Upper lobe of left lung (tissue), 6 donors: ENCODE results near the gene CLASRP. TPM values are rescaled to one million over a fixed set of nuclear protein-coding genes. Genes with fewer than 3 reads are reported as not detected.

Experiments
- ATAC-seq, 2 donors: fragments of 200-7000 bp; cut with Tn5 transposase; one replicate each; pipeline ENCODE4 v1.9.1; 2022; ENCODE audit warnings: mild to moderate bottlenecking in 2 of 2, moderate library complexity in 2 of 2; ENCODE audit not compliant: low FRiP score in 2 of 2
- DNase-seq, 2 donors: peaks; one replicate each; pipeline ENCODE4 v3.0.0-alpha.2; 2019 to 2020
- H3K27ac ChIP-seq, 4 donors: fragments of 200-600 bp; sonication (generic); one replicate each; pipeline ENCODE4 v1.5.1; 2016 to 2019
- H3K27me3 ChIP-seq, 4 donors: fragments of 200-600 bp; sonication (generic); one replicate each; pipeline ENCODE4 v1.5.1; 2017 to 2019
- H3K36me3 ChIP-seq, 4 donors: fragments of 200-600 bp; sonication (generic); one replicate each; pipeline ENCODE4 v1.5.1; 2016 to 2019
- H3K4me1 ChIP-seq, 4 donors: fragments of 200-600 bp; sonication (generic); one replicate each; pipeline ENCODE4 v1.5.1; 2018 to 2019
- H3K4me3 ChIP-seq, 4 donors: fragments of 200-600 bp; sonication (generic); one replicate each; pipeline ENCODE4 v1.5.1; 2017 to 2019; ENCODE audit warnings: mild to moderate bottlenecking in 2 of 4, moderate library complexity in 1 of 4
- H3K9me3 ChIP-seq, 4 donors: fragments of 200-600 bp; sonication (generic); one replicate each; pipeline ENCODE4 v1.5.1; 2018 to 2019
- EP300 ChIP-seq, 4 donors: sonication (generic); formaldehyde crosslinking; IDR thresholded peaks; one replicate each; pipeline ENCODE4 v1.5.1; 2017; ENCODE audit warnings: antibody characterized with exemption in 4 of 4, control low read depth in 2 of 4
- POLR2A ChIP-seq, 4 donors: fragments of 450-650 bp; IDR thresholded peaks; one replicate each; pipeline ENCODE4 v1.5.1; 2016 to 2017; ENCODE audit warnings: antibody characterized with exemption in 4 of 4, mild to moderate bottlenecking in 2 of 4
- POLR2AphosphoS5 ChIP-seq, 2 donors: sonication (generic); formaldehyde crosslinking; IDR thresholded peaks; one replicate each; pipeline ENCODE4 v1.5.1; 2017; ENCODE audit warnings: antibody characterized with exemption in 2 of 2
- WGBS, 2 donors: methylation state at CpG; one replicate each; pipeline ENCODE4 v1.1.5; 2017 to 2018; 5-methylcytosine and 5-hydroxymethylcytosine counted together
- total RNA-seq, 6 donors: library from RNA; depleted of rRNA in 4 of 6; stranded (reverse); fragments of >200 nt in 4 of 6; gene quantifications; one replicate each; pipeline versions ENCODE4 v1.1.0 to v1.2.1, GENCODE V29; 2016 to 2021
- TF ChIP-seq, protein P1 (sequence below), 6 experiments: fragments of 450-650 bp in 4 of 6; fragments of 200-600 bp in 2 of 6; sonication (generic) in 2 of 6; IDR thresholded peaks; one replicate each; pipeline ENCODE4 v1.5.1; 2016 to 2019; ENCODE audit warnings: antibody characterized with exemption in 6 of 6
- donor health status: DM: no; HTN: no; CAD: no; lungs with moderate emphysema.
- donor health status: DM: no; HTN: yes; CAD: no; lungs with severe emphysema.

CLASRP gene
- total RNA-seq, 6 donors from 2014 or later: 38.0 to 295 (median 71.6) TPM

- WGBS, 2 donors: 70 to 77% methylated on average over 14 to 19 of the region's 19 CpGs
- Histone ChIP-seq H3K4me3 (peak overlapping the region in 3 of 4 donors; percentile 68 to 100 (median 93)), H3K27ac (peak overlapping the region; percentile 93 to 96 (median 95)), H3K27me3 (no peaks in the 10 kb centered on the region), H3K4me1 (peaks cover 18 to 41% (median 28%) of the 10 kb centered on the region in 4 donors), H3K9me3 (no peaks in the 10 kb centered on the region), H3K36me3 (peaks cover 4 to 68% (median 50%) of the 10 kb centered on the region in 4 donors)
- ATAC-seq: peak; percentile 6 to 27
- TF ChIP-seq EP300 (IDR thresholded peaks at IDR 0.05) (no peak), POLR2A (IDR thresholded peaks at IDR 0.05) (peak in 1 of 4 donors; percentile 24)
- DNase-seq: peak in 1 of 2 donors; percentile 28
Observed at GRCh38 chr19:45040059-45040771, 1.4 kb downstream of the CLASRP start.

DNA sequence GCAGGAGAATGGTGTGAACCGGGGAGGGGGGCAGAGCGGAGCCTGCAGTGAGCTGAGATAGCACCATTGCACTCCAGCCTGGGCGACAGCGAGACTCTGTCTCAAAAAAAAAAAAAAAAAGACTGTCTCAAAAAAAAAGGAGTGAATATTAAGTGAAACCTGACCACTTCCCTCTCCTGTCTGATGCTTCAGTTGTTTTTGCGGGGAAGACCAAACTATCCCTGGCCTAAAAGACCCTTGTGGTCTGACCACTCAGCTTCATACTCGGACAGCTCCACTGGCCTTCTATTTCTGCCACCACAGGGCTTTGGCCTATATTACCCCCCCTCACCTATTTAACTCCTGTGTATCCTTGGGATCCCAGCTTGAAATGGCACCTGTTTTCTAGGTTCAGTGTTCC is 2.3 kb downstream of the CLASRP start:
- DNase-seq (no peak), ATAC-seq (no peak)
- Histone ChIP-seq H3K9me3 (no peaks in the 10 kb centered on the region), H3K27ac (peak overlapping the region in 1 of 4 donors; percentile 96), H3K27me3 (no peaks in the 10 kb centered on the region), H3K4me1 (peaks cover 27 to 50% (median 37%) of the 10 kb centered on the region in 4 donors), H3K4me3 (no peak overlapping the region), H3K36me3 (peaks cover 4 to 68% (median 47%) of the 10 kb centered on the region in 4 donors)
- WGBS, 2 donors: 75 to 90% methylated on average over 6 of the region's 6 CpGs
- TF ChIP-seq EP300 (IDR thresholded peaks at IDR 0.05): no peak
- TF ChIP-seq POLR2A (IDR thresholded peaks at IDR 0.05): no peak
- TF ChIP-seq, protein P1, sequence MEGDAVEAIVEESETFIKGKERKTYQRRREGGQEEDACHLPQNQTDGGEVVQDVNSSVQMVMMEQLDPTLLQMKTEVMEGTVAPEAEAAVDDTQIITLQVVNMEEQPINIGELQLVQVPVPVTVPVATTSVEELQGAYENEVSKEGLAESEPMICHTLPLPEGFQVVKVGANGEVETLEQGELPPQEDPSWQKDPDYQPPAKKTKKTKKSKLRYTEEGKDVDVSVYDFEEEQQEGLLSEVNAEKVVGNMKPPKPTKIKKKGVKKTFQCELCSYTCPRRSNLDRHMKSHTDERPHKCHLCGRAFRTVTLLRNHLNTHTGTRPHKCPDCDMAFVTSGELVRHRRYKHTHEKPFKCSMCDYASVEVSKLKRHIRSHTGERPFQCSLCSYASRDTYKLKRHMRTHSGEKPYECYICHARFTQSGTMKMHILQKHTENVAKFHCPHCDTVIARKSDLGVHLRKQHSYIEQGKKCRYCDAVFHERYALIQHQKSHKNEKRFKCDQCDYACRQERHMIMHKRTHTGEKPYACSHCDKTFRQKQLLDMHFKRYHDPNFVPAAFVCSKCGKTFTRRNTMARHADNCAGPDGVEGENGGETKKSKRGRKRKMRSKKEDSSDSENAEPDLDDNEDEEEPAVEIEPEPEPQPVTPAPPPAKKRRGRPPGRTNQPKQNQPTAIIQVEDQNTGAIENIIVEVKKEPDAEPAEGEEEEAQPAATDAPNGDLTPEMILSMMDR (IDR thresholded peaks at IDR 0.05): no peak
- TF ChIP-seq POLR2AphosphoS5 (IDR thresholded peaks at IDR 0.05): no peak

GRCh38 chr19:45045671-45046353 is 7.0 kb downstream of the CLASRP start:
- TF ChIP-seq, protein P1 (IDR thresholded peaks at IDR 0.05): no peak
- TF ChIP-seq EP300 (IDR thresholded peaks at IDR 0.05) (no peak), POLR2A (IDR thresholded peaks at IDR 0.05) (no peak), POLR2AphosphoS5 (IDR thresholded peaks at IDR 0.05) (no peak)
- DNase-seq (no peak), ATAC-seq (no peak)
- peak overlapping the region in 2 of 4 donors; percentile 6 to 16 for H3K27ac ChIP-seq
- H3K4me1 ChIP-seq: peaks cover 16 to 35% (median 26%) of the 10 kb centered on the region in 4 donors
- H3K36me3 ChIP-seq: peaks cover 4 to 59% (median 42%) of the 10 kb centered on the region in 4 donors
- H3K4me3 ChIP-seq: no peak overlapping the region
- no peaks in the 10 kb centered on the region for H3K27me3 ChIP-seq
- no peaks in the 10 kb centered on the region for H3K9me3 ChIP-seq
- 72 to 78% methylated on average over 11 to 14 of the region's 14 CpGs for WGBS, 2 donors

DNA sequence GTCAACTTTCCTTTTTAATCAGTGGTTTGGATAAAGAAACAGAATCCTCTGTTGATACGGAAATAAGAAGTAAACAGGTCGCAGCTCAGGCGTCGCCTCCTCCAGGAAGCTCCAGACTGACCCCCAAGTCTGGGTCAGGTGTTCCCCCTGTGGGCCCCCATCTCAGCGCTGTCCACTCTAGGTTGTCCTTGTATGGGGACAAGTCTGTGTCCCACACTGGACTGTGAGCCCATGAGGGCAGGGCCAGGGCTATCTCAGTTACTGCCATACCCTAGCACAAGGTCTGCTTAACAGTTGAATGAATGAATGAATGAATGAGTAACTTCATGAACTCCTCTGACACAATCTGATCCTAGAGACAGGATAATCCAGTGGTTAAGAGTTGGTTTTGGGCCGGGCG is 7.5 kb downstream of the CLASRP start:
- 79% methylated on average over 7 of the region's 7 CpGs for WGBS, 2 donors
- Histone ChIP-seq H3K9me3 (no peaks in the 10 kb centered on the region), H3K27ac (peak overlapping the region in 2 of 4 donors; percentile 6 to 16), H3K4me1 (peaks cover 13 to 34% (median 21%) of the 10 kb centered on the region in 4 donors), H3K36me3 (peaks cover 4 to 54% (median 38%) of the 10 kb centered on the region in 4 donors), H3K27me3 (no peaks in the 10 kb centered on the region), H3K4me3 (no peak overlapping the region)
- DNase-seq: no peak
- TF ChIP-seq POLR2A (IDR thresholded peaks at IDR 0.05) (no peak), EP300 (IDR thresholded peaks at IDR 0.05) (no peak)
- TF ChIP-seq, protein P1 (IDR thresholded peaks at IDR 0.05): no peak
- ATAC-seq: no peak

- H3K27ac ChIP-seq: peak overlapping the region in 1 of 4 donors; percentile 44
- peaks cover 13 to 34% (median 16%) of the 10 kb centered on the region in 4 donors for H3K4me1 ChIP-seq
- H3K9me3 ChIP-seq: no peaks in the 10 kb centered on the region
- no peaks in the 10 kb centered on the region for H3K27me3 ChIP-seq
- peaks cover 4 to 53% (median 35%) of the 10 kb centered on the region in 4 donors for H3K36me3 ChIP-seq
- no peak for TF ChIP-seq POLR2A (IDR thresholded peaks at IDR 0.05)
- no peak for TF ChIP-seq POLR2AphosphoS5 (IDR thresholded peaks at IDR 0.05)
- peak in 1 of 2 donors; percentile 55 for ATAC-seq
- no peak overlapping the region for H3K4me3 ChIP-seq
- whole genome bisulfite sequencing, 2 donors: 68% methylated on average over 7 of the region's 7 CpGs
- DNase-seq: no peak
Observed at GRCh38 chr19:45047188-45047797, 8.4 kb downstream of the CLASRP start.
